Stomach (tissue), 4 donors: ENCODE data around the gene RPS6KC1.

Experiments
- CTCF ChIP-seq, 7 experiments: fragments of 450-650 bp in 4 of 7; fragments of 200-600 bp in 3 of 7; sonication (generic) in 3 of 7; IDR thresholded peaks; one replicate each; pipeline ENCODE4 v1.5.1; 2016 to 2019; ENCODE audit warnings: antibody characterized with exemption in 7 of 7, control low read depth in 2 of 7, mild to moderate bottlenecking in 1 of 7
- POLR2AphosphoS5 ChIP-seq, 3 donors: sonication (generic); formaldehyde crosslinking; IDR thresholded peaks; one replicate each; pipeline ENCODE4 v1.6.1; 2016; ENCODE audit warnings: antibody characterized with exemption in 3 of 3

GRCh38 chr1:213256438-213257087 is 205.5 kb downstream of the RPS6KC1 start:
- no peak for TF ChIP-seq POLR2AphosphoS5 (IDR thresholded peaks at IDR 0.05)
- no peak for TF ChIP-seq CTCF (IDR thresholded peaks at IDR 0.05)
